K562 (cell line): ENCODE results near the gene SRCAP. TPM values are rescaled to one million over a fixed set of nuclear protein-coding genes. Genes with fewer than 3 reads are reported as not detected.

Experiments
- ATAC-seq: fragments of 200-7000 bp; cut with Tn5 transposase; 3 replicates; pipeline ENCODE4 v1.9.1; 2020; ENCODE audit warnings: moderate library complexity
- BruUV-seq: library from RNA; stranded (reverse); fragments of 400-500 nt; replicated peaks from 2 replicates; lab custom pipeline; 2021; lab: Mats Ljungman, UMichigan
- CTCF ChIA-PET: fragments of 300-600 bp; formaldehyde crosslinking; extraction: SDS; loops from one replicate; lab custom pipeline; 2021; ENCODE audit warnings: low intra/inter-chr PET ratio; lab: Yijun Ruan, JAX
- POLR2A ChIA-PET: fragments of 300-600, 350-650 bp; sonication (Branson Sonifier 250); formaldehyde crosslinking; extraction: SDS; loops from one replicate; lab custom pipeline; 2021; ENCODE audit warnings: antibody characterized with exemption, inconsistent platforms; lab: Yijun Ruan, JAX
- DNase-seq, 4 experiments: peaks; one replicate each; pipeline versions ENCODE4 v3.0.0 to v3.0.0-alpha.2; 2011 to 2018; ENCODE audit warnings: low spot score in 3 of 4, mixed read lengths in 3 of 4; ENCODE audit errors: extremely low read depth in 1 of 4
- FAIRE-seq: peaks from 2 replicates; lab custom pipeline; 2011; peaks lifted over from hg19 to GRCh38; lab: Jason Lieb, UNC
- H2AFZ ChIP-seq: 2 replicates; pipeline ENCODE4 v1.6.0; 2011; ENCODE audit warnings: low read depth, low read length, control low read depth, inconsistent platforms
- H3K27ac ChIP-seq: fragments of 200-600 bp; 3 replicates; pipeline ENCODE4 v1.8.0; 2011; ENCODE audit warnings: low read depth, mild to moderate bottlenecking, control low read depth, inconsistent platforms, low read length, moderate library complexity, mixed read lengths; ENCODE audit errors: extremely low read depth
- H3K27me3 ChIP-seq, 2 experiments: fragments of 300-600 bp in 1 of 2; 2 replicates in 1 of 2; 3 replicates in 1 of 2; pipeline versions ENCODE4 v1.6.0 to v1.8.0; 2011; ENCODE audit warnings: inconsistent platforms in 2 of 2, low read length in 2 of 2, mild to moderate bottlenecking in 1 of 2, mixed read lengths in 1 of 2, moderate library complexity in 1 of 2; ENCODE audit not compliant: control insufficient read depth in 2 of 2, insufficient read depth in 2 of 2
- H3K36me3 ChIP-seq: fragments of 300-600 bp; 3 replicates; pipeline ENCODE4 v1.8.0; 2011; ENCODE audit warnings: mild to moderate bottlenecking, low read length, inconsistent platforms; ENCODE audit not compliant: control insufficient read depth, insufficient read depth
- H3K4me1 ChIP-seq, 2 experiments: fragments of 200-600 bp in 1 of 2; replicated peaks in 1 of 2; 2 replicates in 1 of 2; 3 replicates in 1 of 2; pipeline versions ENCODE4 v1.5.1 to v1.8.0; 2011; ENCODE audit warnings: inconsistent platforms in 2 of 2, low read length in 2 of 2, mild to moderate bottlenecking in 1 of 2, mixed read lengths in 1 of 2, moderate library complexity in 1 of 2; ENCODE audit not compliant: control insufficient read depth in 2 of 2, insufficient read depth in 2 of 2
- H3K4me2 ChIP-seq: 2 replicates; pipeline ENCODE4 v1.6.1; 2011; ENCODE audit warnings: low read length, control low read depth, inconsistent platforms, mixed read lengths; ENCODE audit not compliant: insufficient read depth
- H3K4me3 ChIP-seq: fragments of 200-600 bp; sonication (generic), shearing (Covaris generic); 2 replicates; pipeline ENCODE4 v1.5.1; 2016; ENCODE audit warnings: control low read depth, inconsistent platforms
- H3K79me2 ChIP-seq: fragments of 200-600 bp; 3 replicates; pipeline ENCODE4 v1.8.0; 2011; ENCODE audit warnings: low read length, inconsistent platforms; ENCODE audit not compliant: control insufficient read depth, insufficient read depth
- H3K9ac ChIP-seq, 2 experiments: 2 replicates each; pipeline versions ENCODE4 v1.6.0 to v1.6.1; 2011; ENCODE audit warnings: low read depth in 2 of 2, low read length in 2 of 2, control low read depth in 1 of 2, inconsistent platforms in 1 of 2, mild to moderate bottlenecking in 1 of 2, mixed read lengths in 1 of 2; ENCODE audit not compliant: insufficient read depth in 1 of 2
- H3K9me1 ChIP-seq: one replicate; pipeline ENCODE4 v1.6.0; 2011; ENCODE audit warnings: inconsistent platforms, mild to moderate bottlenecking, low read length, moderate library complexity; ENCODE audit not compliant: control insufficient read depth, insufficient read depth
- H3K9me3 ChIP-seq: replicated peaks from 2 replicates; pipeline ENCODE4 v1.5.1; 2011; ENCODE audit warnings: low read depth, low read length, inconsistent platforms; ENCODE audit not compliant: control insufficient read depth, insufficient read depth
- H4K20me1 ChIP-seq: replicated peaks from 2 replicates; pipeline ENCODE4 v1.6.1; 2011; ENCODE audit warnings: low read length, inconsistent platforms, mixed read lengths; ENCODE audit not compliant: control insufficient read depth, insufficient read depth
- ADNP ChIP-seq: fragments of 200-800 bp; sonication (Bioruptor generic); IDR thresholded peaks from 2 replicates; pipeline ENCODE4 v1.6.1; 2016; ENCODE audit warnings: missing genetic modification characterization, missing compliant biosample characterization
- E4F1 ChIP-seq: fragments of 250-450 bp; sonication (Bioruptor Pico); IDR thresholded peaks from 2 replicates; pipeline ENCODE4 v1.5.0; 2021; ENCODE audit warnings: mild to moderate bottlenecking, borderline replicate concordance
- FUS ChIP-seq: fragments of 200-400 bp; formaldehyde crosslinking; optimal IDR thresholded peaks from 2 replicates; pipeline ENCODE3; 2017; ENCODE audit warnings: low read depth, low read length
- ILF3 ChIP-seq: fragments of 450-650 bp; IDR thresholded peaks from 2 replicates; pipeline ENCODE4 v1.6.1; 2018; ENCODE audit warnings: antibody characterized with exemption, mild to moderate bottlenecking, moderate library complexity, borderline replicate concordance
- MCM7 ChIP-seq, 2 experiments: fragments of 450-650 bp; IDR thresholded peaks; 2 replicates each; pipeline ENCODE4 v1.6.1; 2016 to 2018
- PHB2 ChIP-seq: fragments of 450-650 bp; IDR thresholded peaks from 2 replicates; pipeline ENCODE4 v1.6.1; 2017; ENCODE audit warnings: low read depth
- ZBTB12 ChIP-seq: fragments of 250-450 bp; sonication (Bioruptor Pico); IDR thresholded peaks from 2 replicates; pipeline ENCODE4 v1.4.0; 2020
- ZNF449 ChIP-seq: fragments of 250-450 bp; sonication (Bioruptor Pico); IDR thresholded peaks from 2 replicates; pipeline ENCODE4 v1.8.0; 2022; ENCODE audit warnings: moderate library complexity, mild to moderate bottlenecking, inconsistent platforms
- ZNF830 ChIP-seq: fragments of 250-450 bp; sonication (Bioruptor Pico); IDR thresholded peaks from 2 replicates; pipeline ENCODE4 v1.5.0; 2021; ENCODE audit warnings: mild to moderate bottlenecking
- WGBS: fragments of 100-300 bp; shearing (Covaris generic); methylation state at CpG from one replicate; pipeline ENCODE4 v1.1.6; 2016; ENCODE audit warnings: low coverage, mixed read lengths; ENCODE audit not compliant: insufficient coverage; ENCODE audit errors: missing lambda C conversion rate; 5-methylcytosine and 5-hydroxymethylcytosine counted together
- in situ Hi-C: fragments of 300-500 bp; cut with MboI; formaldehyde crosslinking; loops from 4 replicates; pipeline ENCODE4 v1.15.0; 2018; ENCODE audit warnings: inconsistent platforms, mixed read lengths
- intact Hi-C: fragments of 100-400 bp; cut with micrococcal nuclease; formaldehyde crosslinking; loops from 2 replicates; pipeline ENCODE4 v1.14.2; 2022
- polyA plus RNA-seq, 8 experiments: library from polyadenylated mRNA; depleted of rRNA in 4 of 8; stranded (reverse) in 5 of 8; unstranded in 3 of 8; fragments of >200 nt; fragmentation: Nextera tagmentation in 2 of 8; fragmentation: Illumina TruSeq in 1 of 8; extraction: Ambion mirVana in 2 of 8; extraction: Trizol in 1 of 8; gene quantifications; 2 replicates each; pipeline versions ENCODE4 v1.2.1 to v1.2.3, GENCODE V29; 2011 to 2014; ENCODE audit warnings: inconsistent platforms in 1 of 8, missing spikeins in 1 of 8
- total RNA-seq, 7 experiments: library from RNA; depleted of rRNA in 6 of 7; stranded (reverse); fragments of >200 nt in 6 of 7; fragmentation: Illumina TruSeq in 2 of 7; extraction: Trizol in 2 of 7; gene quantifications; 2 replicates each; pipeline versions ENCODE4 v1.2.1 to v1.2.3, GENCODE V29; 2011 to 2021; ENCODE audit warnings: low replicate concordance in 1 of 7
- TF ChIP-seq, protein P1 (sequence below): fragments of 250-450 bp; sonication (Bioruptor Pico); IDR thresholded peaks from 2 replicates; pipeline ENCODE4 v1.5.0; 2020; ENCODE audit warnings: mild to moderate bottlenecking, borderline replicate concordance
- TF ChIP-seq, protein P2 (sequence below): fragments of 250-450 bp; sonication (Bioruptor Pico); IDR thresholded peaks from 2 replicates; pipeline ENCODE4 v1.5.0; 2020; ENCODE audit warnings: mild to moderate bottlenecking

SRCAP gene
- total and polyA plus RNA-seq, 9 of the 15 experiments (the other 6 are each of a cell fraction or from before 2014, with no cell fraction given) = 0.21 to 62.6 (median 5.8) TPM

- ATAC-seq = no peak
- no peak for FAIRE-seq
- DNase-seq = no peak
- Histone ChIP-seq H3K4me1 (peaks cover 10 to 23% of the 10 kb centered on the region in 2 experiments; a peak in 4 of 5 replicates), H3K9ac (peak overlapping the region in 1 of 2 experiments; percentile 72; a peak in 2 of 4 replicates), H3K27ac (no peak overlapping the region), H3K4me2 (no peak overlapping the region), H4K20me1 (no peaks in the 10 kb centered on the region), H3K4me3 (no peak overlapping the region), H3K27me3 (no peaks in the 10 kb centered on the region)
- intact Hi-C loops = no loop called here
- WGBS = 87% methylated on average over 6 of the region's 6 CpGs
- CTCF ChIA-PET = no interaction called here
- in situ Hi-C loops = no loop called here
- BruUV-seq = no TSS peak
- no peak for TF ChIP-seq ZNF830 (CRISPR knock-in tag)
- TF ChIP-seq, protein P1, sequence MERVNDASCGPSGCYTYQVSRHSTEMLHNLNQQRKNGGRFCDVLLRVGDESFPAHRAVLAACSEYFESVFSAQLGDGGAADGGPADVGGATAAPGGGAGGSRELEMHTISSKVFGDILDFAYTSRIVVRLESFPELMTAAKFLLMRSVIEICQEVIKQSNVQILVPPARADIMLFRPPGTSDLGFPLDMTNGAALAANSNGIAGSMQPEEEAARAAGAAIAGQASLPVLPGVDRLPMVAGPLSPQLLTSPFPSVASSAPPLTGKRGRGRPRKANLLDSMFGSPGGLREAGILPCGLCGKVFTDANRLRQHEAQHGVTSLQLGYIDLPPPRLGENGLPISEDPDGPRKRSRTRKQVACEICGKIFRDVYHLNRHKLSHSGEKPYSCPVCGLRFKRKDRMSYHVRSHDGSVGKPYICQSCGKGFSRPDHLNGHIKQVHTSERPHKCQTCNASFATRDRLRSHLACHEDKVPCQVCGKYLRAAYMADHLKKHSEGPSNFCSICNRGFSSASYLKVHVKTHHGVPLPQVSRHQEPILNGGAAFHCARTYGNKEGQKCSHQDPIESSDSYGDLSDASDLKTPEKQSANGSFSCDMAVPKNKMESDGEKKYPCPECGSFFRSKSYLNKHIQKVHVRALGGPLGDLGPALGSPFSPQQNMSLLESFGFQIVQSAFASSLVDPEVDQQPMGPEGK = no peak
- TF ChIP-seq, protein P2, sequence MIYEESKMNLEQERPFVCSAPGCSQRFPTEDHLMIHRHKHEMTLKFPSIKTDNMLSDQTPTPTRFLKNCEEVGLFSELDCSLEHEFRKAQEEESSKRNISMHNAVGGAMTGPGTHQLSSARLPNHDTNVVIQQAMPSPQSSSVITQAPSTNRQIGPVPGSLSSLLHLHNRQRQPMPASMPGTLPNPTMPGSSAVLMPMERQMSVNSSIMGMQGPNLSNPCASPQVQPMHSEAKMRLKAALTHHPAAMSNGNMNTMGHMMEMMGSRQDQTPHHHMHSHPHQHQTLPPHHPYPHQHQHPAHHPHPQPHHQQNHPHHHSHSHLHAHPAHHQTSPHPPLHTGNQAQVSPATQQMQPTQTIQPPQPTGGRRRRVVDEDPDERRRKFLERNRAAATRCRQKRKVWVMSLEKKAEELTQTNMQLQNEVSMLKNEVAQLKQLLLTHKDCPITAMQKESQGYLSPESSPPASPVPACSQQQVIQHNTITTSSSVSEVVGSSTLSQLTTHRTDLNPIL (CRISPR knock-in tag) = no peak
- no peak for TF ChIP-seq ILF3
- TF ChIP-seq MCM7 (IDR thresholded peaks at IDR 0.05) = no peak
- TF ChIP-seq E4F1 (CRISPR knock-in tag) = no peak
- TF ChIP-seq ADNP = no peak
- TF ChIP-seq ZNF449 = no peak
- TF ChIP-seq ZBTB12 (CRISPR knock-in tag) = no peak
- TF ChIP-seq FUS = no peak
- TF ChIP-seq PHB2 = no peak
- TF ChIP-seq, all 486 proteins: peak for 0
- no peak overlapping the region for H2AFZ ChIP-seq
- H3K9me3 ChIP-seq = no peaks in the 10 kb centered on the region
- POLR2A ChIA-PET = interaction anchor here (0.6 to 1.0 kb wide), 3 partner anchors 9 to 64 kb away, joined by 3 to 4 read pairs (median 3); no protein-coding TSS in a partner anchor
- peaks cover 86% of the 10 kb centered on the region for H3K36me3 ChIP-seq
- H3K79me2 ChIP-seq = no peaks in the 10 kb centered on the region; the same call in 2 of the 3 replicates
- H3K9me1 ChIP-seq = peaks cover 5% of the 10 kb centered on the region
Observed at GRCh38 chr16:30741461-30741914, 42.5 kb downstream of the SRCAP start.
